ENCODE measurements around the gene OTOF. TPM values are rescaled to one million over a fixed set of nuclear protein-coding genes. Genes with fewer than 3 reads are reported as not detected.

Gene OTOF
- total RNA-seq, 1 experiment from 2014 or later, result not detected

DNA sequence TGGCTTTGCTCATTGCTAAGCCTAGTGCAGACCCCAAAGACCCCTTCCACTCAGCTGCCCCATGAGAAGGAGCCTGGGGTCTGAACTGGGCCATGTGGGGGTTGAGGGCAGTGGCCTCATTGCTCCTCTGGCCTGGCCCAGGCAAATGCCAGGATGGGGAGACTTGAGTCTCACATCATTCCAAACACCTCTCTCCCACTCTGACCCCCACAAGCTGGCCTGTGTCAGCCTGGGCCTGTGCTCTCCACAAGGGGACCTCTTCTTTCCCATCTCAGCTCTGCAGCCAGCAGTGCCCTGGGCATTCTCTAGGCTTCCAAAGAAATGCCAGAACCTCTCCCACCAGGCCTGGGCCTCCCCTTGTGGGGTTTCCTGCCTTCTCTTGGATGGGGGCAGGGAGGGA lies 45.8 kb upstream of the OTOF start:
- no peak for DNase-seq (ENCODE audit: low spot score)
- Histone ChIP-seq H3K9me3 (ENCODE audit: low read depth, low read length, poor library complexity, severe bottlenecking) (no peaks in the 10 kb centered on the region), H3K36me3 (ENCODE audit: insufficient read depth, low read length, poor library complexity, severe bottlenecking) (no peaks in the 10 kb centered on the region), H3K27me3 (replicated peaks; ENCODE audit: insufficient read depth, low read depth, low read length, poor library complexity) (peaks cover 27% of the 10 kb centered on the region), H3K4me3 (ENCODE audit: low read depth, low read length, poor library complexity, severe bottlenecking) (no peak overlapping the region), H3K27ac (ENCODE audit: low read depth, low read length, poor library complexity, severe bottlenecking) (no peak overlapping the region), H3K4me1 (ENCODE audit: insufficient read depth, low read length, poor library complexity, severe bottlenecking) (no peaks in the 10 kb centered on the region)
- BruUV-seq (replicated peaks), result no TSS peak
- ChIA-PET POLR2A (ENCODE audit: low non-redundant PET) (interaction anchor here (0.6 kb wide), 1 partner anchor 14 kb away, joined by 3 read pairs; no protein-coding TSS in a partner anchor), CTCF (no interaction called here)
- TF ChIP-seq, protein P1, sequence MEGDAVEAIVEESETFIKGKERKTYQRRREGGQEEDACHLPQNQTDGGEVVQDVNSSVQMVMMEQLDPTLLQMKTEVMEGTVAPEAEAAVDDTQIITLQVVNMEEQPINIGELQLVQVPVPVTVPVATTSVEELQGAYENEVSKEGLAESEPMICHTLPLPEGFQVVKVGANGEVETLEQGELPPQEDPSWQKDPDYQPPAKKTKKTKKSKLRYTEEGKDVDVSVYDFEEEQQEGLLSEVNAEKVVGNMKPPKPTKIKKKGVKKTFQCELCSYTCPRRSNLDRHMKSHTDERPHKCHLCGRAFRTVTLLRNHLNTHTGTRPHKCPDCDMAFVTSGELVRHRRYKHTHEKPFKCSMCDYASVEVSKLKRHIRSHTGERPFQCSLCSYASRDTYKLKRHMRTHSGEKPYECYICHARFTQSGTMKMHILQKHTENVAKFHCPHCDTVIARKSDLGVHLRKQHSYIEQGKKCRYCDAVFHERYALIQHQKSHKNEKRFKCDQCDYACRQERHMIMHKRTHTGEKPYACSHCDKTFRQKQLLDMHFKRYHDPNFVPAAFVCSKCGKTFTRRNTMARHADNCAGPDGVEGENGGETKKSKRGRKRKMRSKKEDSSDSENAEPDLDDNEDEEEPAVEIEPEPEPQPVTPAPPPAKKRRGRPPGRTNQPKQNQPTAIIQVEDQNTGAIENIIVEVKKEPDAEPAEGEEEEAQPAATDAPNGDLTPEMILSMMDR (conservative IDR thresholded peaks at IDR 0.05; ENCODE audit: low read depth, low read length), result no peak
- TF ChIP-seq EZH2 (IDR thresholded peaks at IDR 0.05; ENCODE audit: borderline replicate concordance, low read depth, low read length, poor library complexity, severe bottlenecking), result no peak
- intact Hi-C loops (cut with micrococcal nuclease; ENCODE audit: unreplicated experiment), result no loop called here

DNA sequence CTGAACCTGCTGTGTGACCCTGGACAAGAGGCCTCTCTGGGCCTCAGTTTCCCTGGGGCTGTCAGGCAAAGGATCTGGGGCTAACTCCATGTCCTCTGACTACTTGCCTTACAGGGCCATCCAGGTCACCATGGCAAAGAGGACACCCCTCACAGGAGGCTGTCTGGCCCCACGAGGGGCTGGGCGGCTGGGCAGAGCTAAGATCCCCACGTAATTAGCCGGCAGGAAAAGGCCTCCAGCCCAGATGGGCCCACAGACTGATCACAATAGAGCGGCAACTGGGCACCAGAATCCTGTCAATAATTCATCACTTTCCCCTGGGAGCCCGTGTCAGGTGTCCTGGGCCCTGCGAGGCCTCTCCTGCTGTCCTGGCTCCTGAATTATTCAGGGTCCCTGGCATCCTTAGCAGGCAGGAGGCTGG lies 44.8 kb upstream of the OTOF start:
- no TSS peak for BruUV-seq (replicated peaks)
- DNase-seq (ENCODE audit: low spot score), result no peak
- Histone ChIP-seq H3K36me3 (ENCODE audit: insufficient read depth, low read length, poor library complexity, severe bottlenecking) (no peaks in the 10 kb centered on the region), H3K9me3 (ENCODE audit: low read depth, low read length, poor library complexity, severe bottlenecking) (no peaks in the 10 kb centered on the region), H3K4me3 (ENCODE audit: low read depth, low read length, poor library complexity, severe bottlenecking) (no peak overlapping the region), H3K27ac (ENCODE audit: low read depth, low read length, poor library complexity, severe bottlenecking) (no peak overlapping the region), H3K27me3 (replicated peaks; ENCODE audit: insufficient read depth, low read depth, low read length, poor library complexity) (peaks cover 27% of the 10 kb centered on the region), H3K4me1 (ENCODE audit: insufficient read depth, low read length, poor library complexity, severe bottlenecking) (no peaks in the 10 kb centered on the region)
- ChIA-PET CTCF (no interaction called here), POLR2A (ENCODE audit: low non-redundant PET) (no interaction called here)
- TF ChIP-seq, protein P1 (conservative IDR thresholded peaks at IDR 0.05; ENCODE audit: low read depth, low read length), result no peak
- TF ChIP-seq EZH2 (IDR thresholded peaks at IDR 0.05; ENCODE audit: borderline replicate concordance, low read depth, low read length, poor library complexity, severe bottlenecking), result no peak
- intact Hi-C loops (cut with micrococcal nuclease; ENCODE audit: unreplicated experiment), result no loop called here

DNA sequence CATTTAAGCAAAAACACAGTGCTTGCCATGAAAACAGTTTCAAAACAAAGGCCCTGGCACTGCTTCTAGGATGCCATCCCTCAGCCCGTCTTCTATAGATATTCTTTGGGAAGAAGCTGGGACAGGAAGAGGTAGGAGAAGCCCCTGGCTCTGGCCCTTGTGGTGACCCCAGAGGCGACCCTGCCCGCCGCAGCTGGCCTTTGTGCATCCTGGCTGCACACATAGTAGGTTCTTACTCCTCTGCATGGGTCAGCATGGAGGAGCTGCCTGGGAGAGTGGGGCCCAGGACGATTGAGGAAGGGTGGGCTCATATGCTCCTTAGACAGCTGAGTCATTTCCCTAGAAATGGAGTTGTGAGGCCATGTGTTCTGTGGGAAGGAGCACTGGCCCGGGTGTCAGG lies 44.4 kb upstream of the OTOF start:
- H3K36me3 ChIP-seq (ENCODE audit: insufficient read depth, low read length, poor library complexity, severe bottlenecking), result no peaks in the 10 kb centered on the region
- intact Hi-C loops (cut with micrococcal nuclease; ENCODE audit: unreplicated experiment), result no loop called here
- DNase-seq (ENCODE audit: low spot score), result no peak
- no peak overlapping the region for H3K4me3 ChIP-seq (ENCODE audit: low read depth, low read length, poor library complexity, severe bottlenecking)
- H3K27ac ChIP-seq (ENCODE audit: low read depth, low read length, poor library complexity, severe bottlenecking), result no peak overlapping the region
- H3K9me3 ChIP-seq (ENCODE audit: low read depth, low read length, poor library complexity, severe bottlenecking), result no peaks in the 10 kb centered on the region
- peaks cover 27% of the 10 kb centered on the region for H3K27me3 ChIP-seq (replicated peaks; ENCODE audit: insufficient read depth, low read depth, low read length, poor library complexity)
- BruUV-seq (replicated peaks), result no TSS peak
- TF ChIP-seq, protein P1 (conservative IDR thresholded peaks at IDR 0.05; ENCODE audit: low read depth, low read length), result no peak
- TF ChIP-seq EZH2 (IDR thresholded peaks at IDR 0.05; ENCODE audit: borderline replicate concordance, low read depth, low read length, poor library complexity, severe bottlenecking), result no peak
- ChIA-PET CTCF (no interaction called here), POLR2A (ENCODE audit: low non-redundant PET) (no interaction called here)
- no peaks in the 10 kb centered on the region for H3K4me1 ChIP-seq (ENCODE audit: insufficient read depth, low read length, poor library complexity, severe bottlenecking)

Data from A673 (cell line).